Fibroblast of skin of abdomen (primary cell): ENCODE data around the gene CD79A.

ENCODE experiments used
- DNase-seq: peaks from one replicate; pipeline ENCODE4 v3.0.0-alpha.2; 2013

CD79A gene

DNA sequence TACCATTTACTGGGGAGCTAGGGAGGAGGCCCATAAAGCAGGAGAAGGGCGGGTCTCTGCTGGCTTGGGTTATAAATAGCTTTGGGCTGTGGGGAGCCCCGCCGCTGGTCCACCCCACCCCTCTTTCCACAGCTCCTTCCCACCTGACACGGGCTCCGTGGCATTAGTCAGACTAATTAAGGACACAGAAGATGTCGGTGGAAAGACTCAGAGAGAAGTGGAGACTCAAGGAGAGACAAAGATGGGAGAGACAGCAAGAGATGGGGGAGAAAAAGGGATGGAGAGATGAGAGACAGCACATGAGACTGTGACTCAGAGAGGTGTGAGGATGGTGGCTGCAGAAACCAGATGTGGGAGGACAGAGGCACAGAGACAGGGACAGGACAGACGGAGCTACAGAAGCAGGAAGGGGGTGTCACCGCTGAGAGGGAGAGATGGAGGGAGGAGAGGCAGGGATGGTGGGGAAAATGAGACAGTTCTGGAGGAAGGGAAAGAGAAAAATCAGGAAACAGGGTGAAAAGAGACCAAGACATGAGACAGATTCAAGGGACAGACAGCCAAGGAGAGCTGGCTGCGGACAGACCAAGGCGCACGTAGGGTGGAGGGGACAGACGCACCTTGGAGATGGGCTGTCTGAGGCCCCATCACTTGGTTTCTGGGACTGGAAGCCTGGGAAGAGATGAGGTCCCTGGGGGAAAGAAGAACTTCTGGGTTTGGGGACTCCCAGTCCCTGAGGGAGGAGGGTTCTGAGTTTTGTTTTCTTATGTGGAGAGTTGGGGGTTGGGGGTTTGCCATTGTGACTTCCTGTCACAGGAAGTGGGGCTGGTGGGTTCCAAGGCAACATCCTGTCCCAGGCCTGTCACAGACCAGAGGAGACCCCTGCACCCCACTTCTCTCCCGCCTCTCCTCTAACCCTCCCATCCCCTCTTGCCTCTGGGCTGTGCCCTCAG, 10.0 kb downstream of the CD79A start:
- no peak for DNase-seq

DNA sequence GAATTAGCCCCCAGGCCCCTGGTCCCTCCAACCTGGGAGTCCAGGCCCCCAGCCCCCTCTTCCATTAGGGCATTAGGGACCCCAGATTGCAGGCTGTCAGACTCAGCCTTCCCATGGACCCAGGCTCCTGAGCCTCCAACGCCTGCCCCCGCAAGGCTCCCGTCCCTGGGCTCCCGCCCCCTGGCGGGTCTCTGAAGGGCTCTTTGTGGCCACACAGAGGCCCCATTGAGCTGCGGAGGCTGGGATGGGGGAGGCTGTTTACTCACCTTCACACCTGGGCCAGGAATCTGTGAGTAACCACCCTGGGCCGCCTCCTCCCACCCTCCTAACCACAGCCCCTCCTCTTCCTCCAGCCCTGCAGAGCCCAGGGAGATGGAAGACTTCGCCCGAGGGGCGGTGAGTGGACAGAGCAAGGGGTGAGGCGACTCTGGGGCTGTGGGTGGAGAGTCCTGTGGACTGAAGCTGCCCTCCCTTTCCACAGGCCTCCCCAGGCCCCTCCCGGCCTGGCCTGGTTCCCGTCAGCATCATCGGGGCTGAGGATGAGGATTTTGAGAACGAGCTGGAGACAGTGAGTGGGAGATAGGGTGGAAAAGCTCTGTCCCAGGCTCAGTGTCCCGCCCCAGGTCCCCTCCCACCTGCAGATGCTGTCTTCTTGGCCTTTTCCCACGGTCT, 10.8 kb downstream of the CD79A start:
- peak; percentile 20 for DNase-seq

DNA sequence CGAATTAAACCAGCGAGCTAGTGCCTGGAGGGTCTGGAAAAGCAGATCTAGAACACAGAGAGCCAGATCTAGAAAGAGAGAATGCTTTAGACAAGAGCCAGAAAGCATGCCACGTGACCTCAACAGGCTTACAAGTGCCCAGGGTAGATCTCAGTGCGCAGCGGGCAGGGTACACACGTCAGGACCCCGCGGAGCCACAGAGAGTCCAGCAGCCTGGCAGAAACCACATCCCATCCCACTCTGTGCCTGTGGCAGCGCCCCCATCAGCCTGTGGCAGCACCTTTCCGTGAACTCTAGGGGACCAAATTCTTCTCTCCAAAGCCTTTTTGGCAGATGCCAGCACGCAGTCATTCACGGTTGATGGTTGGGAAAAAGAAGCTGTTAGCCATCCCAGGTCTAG, 11.8 kb downstream of the CD79A start:
- DNase-seq: no peak

DNA sequence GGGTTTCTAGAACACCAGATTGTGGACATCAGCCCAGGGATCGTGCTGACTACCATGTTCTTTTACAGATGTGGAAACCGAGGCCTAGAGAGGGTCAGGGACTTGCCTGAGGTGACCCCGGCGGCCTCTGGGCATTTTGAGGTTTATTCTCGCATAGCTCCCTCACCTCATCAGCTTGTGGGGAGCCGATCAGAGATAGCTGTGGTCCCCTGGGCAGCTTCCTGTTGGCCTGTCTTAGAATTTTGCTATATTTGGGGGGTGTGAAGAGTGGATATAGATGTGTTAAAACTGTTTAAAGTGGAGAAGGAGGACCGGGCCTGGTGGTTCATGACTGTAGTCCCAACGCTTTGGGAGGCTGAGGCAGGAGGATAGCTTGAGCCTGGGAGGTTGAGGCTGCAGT, 12.8 kb downstream of the CD79A start:
- DNase-seq: no peak

DNA sequence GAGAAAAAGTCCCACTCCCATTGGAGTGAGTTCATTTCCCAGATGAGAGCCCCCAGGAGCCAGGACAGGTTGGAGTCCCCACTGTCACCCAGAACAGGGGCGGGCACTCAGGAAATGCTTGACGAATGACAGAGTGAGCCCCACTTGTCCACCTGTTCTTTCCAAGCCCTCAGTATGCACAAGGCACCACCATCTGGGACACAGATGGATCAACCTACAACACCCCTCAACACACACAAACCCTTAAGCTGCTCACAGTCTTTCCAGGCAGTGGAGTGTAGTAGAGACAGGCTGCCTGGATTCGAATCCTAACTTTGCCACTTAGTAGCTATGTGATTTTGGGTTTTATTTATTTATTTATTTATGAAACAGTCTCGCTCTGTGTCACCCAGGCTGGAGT, 13.9 kb downstream of the CD79A start:
- no peak for DNase-seq

DNA sequence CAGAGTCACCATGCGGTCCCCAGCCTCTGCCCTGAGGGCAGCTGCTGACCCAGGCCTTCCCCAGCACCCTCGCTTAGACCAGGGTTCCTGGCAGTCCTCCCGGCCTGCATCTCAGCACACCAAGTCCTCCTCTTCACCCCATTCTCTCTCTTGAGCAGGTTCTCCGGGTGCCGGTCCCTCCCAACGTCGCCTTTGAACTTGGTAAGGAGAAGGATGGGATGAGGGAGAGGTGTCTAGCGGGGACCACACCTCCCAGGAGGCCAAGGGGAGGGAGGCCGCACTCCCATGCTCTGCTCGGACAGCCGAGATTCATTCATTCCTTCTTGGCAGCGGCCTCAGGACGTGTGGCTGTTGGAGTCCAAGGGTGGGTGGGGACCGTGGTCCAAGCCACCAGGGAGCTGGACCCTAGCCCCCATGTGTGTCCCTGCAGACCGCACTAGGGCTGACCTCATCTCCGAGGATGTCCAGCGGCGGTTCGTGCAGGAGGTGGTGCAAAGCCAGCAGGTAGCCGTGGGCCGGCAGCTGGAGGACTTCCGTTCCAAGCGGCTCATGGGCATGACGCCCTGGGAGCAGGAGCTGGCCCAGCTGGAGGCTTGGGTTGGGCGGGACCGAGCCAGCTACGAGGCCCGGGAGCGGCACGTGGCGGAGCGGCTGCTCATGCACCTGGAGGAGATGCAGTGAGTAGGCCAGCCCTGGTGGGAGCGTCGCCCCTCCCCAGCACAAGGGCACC, 15.3 kb downstream of the CD79A start:
- DNase-seq: no peak

DNA sequence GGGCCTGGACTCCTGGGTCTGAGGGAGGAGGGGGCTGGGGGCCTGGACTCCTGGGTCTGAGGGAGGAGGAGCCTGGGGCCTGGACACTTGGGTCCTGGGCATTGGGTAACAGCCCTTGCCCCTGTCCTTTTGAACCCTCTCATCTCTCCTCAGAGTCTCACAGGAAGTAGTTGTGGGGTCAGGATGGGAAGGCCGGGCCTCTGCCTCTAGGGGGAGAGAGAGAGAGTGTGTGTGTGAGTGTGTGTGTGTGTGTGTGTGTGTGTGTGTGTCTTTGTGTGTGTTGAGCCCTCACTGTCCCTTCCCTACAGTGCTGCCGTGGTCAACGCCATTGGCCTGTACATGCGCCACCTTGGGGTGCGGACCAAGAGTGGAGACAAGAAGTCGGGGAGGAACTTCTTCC, 16.8 kb downstream of the CD79A start:
- no peak for DNase-seq

DNA sequence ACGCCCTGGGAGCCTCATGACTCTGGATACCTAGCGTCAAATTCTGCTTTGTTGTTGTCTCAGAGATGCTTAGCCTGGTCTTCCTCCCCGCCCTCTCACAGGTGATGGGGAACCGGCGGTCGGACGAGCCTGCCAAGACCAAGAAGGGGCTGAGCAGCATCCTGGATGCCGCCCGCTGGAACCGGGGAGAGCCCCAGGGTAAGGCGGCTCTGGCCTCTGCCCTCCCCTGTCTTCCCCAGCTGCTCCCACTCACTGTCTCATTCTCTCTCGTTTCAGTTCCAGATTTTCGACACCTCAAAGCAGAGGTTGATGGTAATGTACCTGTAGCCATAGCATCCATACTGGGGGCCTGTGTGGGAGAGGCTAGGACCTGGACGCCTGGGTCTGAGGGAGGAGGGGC, 17.3 kb downstream of the CD79A start:
- DNase-seq: no peak

DNA sequence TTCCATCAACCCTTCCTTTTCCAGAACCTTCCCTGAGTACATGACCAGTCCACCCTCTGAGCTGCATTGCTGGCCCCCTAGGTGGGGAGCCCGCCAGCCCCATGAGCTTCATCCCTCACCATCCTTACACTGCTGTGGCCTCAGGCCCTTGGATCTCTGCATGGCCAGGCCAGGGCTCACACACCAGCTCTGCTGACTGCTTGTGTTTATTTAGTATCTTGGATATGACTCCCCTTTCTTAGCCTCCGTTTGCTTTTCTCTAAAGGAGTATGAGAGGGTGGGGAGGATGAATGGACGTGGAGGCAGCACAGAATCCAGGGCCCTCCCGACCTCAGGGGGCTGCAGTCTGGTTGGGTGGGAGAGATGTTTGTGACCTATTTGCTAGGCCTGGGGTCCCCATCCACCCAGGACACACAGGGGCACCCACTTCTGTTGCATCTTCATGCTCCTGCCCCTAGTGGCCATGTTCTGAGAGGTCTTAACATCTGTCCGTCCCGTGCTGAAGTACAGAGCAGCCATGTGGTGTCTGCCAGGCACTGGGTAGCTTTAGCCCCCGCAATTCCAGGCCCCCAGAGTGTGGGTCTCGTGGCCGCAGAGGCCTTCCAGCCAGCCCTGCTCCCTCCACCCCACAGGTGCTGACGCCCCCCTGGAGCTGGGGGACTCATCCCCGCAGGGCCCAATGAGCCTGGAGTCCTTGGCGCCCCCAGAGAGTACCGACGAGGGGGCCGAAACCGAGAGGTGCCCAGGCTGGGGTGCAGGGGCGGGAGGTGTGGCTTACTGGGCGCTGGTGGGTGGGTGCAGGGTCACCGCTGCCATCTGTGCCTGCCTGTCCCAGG, 18.9 kb downstream of the CD79A start:
- no peak for DNase-seq

DNA sequence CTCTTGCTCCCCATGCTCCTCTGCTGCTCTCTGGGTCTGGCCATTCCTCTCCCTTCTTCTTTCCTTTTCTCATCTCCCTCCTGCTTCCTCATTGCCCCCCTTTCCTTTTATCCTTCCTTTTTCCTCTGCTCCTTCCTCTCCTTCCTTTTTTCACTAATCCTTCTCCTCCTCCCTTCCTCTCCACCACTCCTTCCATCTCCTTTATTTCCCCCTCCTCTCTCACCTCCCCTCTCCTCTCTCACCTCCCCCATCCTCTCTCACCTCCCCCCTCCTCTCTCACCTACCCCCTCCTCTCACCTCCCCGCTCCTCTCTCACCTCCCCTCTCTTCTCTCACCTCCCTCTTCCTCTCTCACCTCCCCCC, 19.5 kb downstream of the CD79A start:
- DNase-seq: no peak

DNA sequence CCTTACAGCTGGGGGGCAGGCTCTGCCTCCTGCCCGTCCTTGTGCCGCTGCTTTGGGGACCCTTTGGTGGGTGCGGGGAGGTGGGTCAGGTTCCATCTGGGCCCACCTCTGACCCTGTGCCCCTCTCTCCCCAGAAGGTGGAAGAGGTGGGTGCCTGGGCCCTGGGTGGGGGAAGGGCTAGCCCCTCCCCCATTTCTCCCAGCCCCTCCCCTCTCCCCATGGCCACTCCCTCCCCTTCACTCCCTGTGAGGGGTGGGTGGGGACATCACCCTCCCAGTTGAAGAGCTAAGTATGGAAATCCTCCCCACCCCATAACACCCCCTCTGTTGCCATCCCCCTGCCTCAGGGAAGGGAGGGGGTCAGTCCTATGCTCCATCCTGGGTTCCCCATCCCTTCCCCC, 20.1 kb downstream of the CD79A start:
- DNase-seq: no peak

DNA sequence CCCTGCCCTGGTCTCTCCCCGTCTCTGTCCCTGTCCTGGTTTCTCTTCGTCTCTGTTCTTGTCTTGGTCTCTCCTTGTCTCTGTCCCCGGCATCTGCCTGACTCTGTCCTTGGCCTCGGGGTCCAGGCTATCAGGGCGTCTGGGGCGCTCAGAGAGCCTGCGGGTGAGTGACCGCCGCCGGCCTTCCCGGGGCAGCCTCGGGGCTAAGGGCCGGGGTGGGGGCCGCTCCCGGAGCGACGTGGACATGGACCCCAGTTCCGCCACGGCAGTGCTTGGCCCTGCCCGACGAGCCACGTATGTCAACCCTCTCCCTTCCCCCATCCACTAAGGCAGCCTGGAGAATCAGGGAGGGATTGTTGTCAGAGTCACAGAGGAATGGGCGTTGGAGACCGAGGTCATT, 20.7 kb downstream of the CD79A start:
- no peak for DNase-seq

DNA sequence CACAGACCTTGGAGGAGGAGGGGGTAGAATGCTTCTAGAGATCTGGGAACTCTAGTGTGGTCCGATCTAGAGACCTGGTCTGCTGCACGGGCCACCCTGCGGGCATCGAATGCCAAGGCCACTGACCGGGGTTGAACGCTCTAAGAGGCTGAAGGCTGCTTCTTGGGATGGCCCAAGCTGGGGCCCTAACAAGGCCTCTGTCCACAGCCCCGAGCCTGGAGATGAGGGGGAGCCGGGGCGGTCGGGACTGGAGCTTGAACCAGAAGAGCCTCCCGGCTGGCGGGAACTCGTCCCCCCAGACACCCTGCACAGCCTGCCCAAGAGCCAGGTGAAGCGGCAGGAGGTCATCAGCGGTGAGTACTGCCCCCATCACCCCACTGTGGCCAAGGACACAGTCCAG, 21.2 kb downstream of the CD79A start:
- DNase-seq: no peak

DNA sequence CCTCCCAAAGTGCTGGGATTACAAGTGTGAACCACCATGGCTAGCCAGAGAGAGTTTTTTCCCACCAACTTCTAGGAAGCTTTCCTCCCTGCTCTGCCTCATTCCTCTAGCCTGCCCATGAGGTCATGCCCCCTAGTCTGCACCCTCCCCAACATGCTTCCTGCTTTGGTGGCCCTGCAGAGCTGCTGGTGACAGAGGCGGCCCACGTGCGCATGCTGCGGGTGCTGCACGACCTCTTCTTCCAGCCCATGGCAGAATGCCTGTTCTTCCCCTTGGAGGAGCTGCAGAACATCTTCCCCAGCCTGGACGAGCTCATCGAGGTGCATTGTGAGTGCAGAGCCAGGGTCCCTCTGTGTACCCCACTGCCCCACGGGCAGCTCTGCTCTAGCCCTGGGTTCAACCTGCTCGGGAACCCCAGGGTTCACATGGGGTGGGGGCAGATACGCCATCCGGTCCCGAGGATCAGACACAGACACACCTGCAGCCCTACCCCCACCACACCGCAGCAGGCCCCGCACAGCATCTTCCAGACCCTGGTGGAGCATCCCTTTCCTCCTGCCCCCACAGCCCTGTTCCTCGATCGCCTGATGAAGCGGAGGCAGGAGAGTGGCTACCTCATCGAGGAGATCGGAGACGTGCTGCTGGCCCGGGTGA, 24.8 kb downstream of the CD79A start:
- DNase-seq: no peak

DNA sequence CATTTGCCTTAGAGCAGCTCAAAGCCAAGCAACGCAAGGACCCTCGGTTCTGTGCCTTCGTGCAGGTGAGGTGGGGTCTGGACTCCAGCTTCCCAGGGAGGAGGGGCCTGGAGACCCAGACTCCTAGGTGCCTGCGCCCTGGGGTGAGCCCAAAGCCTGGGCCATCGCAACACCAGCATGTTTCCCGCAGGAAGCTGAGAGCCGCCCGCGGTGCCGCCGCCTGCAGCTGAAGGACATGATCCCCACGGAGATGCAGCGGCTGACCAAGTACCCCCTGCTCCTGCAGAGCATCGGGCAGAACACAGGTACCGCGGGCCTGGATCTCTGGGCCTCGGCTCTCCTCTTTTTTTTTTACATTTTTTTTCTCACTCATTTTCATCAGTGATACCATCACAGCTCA, 25.5 kb downstream of the CD79A start:
- no peak for DNase-seq

DNA sequence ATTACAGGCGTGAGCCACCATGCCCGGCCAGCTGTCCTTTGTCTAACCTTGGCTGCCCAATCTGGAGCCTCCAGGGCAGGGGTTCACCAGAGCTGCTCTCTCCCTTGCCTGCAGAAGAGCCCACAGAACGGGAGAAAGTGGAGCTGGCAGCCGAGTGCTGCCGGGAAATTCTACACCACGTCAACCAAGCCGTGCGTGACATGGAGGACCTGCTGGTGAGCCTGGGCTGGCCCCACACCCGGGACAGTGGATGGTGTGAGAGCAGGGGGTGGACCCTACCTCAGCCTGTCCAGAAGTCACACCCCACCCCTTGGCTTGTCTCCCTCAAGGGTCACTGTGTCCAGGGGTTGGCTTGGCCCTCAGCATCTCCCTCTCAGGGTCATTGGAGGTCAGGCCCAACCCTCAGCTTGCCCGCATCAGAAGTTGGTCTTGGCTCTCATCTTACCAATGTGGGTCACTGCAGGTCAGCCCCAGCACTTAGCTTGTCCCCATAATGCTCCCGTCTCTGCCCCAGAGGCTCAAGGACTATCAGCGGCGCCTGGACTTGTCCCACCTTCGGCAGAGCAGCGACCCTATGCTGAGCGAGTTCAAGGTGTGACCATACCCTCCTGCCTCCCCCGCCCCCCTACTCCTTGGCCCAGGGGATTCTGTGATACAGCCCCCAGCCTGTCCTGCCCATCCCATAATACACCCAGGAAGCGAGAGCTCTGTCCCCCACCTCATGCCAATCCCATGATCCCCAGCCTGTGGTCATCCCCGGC, 26.3 kb downstream of the CD79A start:
- no peak for DNase-seq

DNA sequence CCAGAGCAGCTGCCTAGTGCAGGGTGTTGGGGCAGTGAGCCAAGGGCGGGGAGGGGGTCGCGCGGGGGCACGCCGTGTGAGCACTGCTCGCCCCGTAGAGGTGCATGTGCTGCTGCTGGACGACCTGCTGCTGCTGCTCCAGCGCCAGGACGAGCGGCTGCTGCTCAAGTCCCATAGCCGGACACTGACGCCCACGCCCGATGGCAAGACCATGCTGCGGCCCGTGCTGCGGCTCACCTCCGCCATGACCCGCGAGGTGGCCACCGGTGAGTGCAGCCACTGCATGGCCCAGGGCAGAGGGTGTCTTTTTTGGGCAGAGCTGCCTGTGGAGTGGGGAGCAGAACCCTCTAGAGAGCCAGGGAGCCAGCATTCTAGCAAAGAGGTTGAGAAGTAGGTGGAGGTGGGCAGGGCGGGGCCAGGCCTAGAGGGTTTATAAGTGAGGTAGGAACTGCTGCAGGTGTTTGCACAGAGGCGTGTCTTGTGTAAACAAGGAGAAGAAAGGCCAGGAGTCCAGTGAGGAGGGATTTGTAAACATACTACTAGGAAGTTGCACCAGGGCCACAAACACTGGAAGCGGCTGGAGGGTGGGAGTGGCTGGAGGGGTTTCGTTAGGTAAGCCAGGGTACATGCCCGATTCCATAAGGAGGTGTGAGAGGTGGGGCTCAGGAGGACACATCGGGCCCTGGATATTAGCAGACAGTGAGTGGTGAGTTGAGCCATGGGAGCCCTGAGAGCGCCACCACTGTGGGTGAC, 27.2 kb downstream of the CD79A start:
- DNase-seq: no peak

DNA sequence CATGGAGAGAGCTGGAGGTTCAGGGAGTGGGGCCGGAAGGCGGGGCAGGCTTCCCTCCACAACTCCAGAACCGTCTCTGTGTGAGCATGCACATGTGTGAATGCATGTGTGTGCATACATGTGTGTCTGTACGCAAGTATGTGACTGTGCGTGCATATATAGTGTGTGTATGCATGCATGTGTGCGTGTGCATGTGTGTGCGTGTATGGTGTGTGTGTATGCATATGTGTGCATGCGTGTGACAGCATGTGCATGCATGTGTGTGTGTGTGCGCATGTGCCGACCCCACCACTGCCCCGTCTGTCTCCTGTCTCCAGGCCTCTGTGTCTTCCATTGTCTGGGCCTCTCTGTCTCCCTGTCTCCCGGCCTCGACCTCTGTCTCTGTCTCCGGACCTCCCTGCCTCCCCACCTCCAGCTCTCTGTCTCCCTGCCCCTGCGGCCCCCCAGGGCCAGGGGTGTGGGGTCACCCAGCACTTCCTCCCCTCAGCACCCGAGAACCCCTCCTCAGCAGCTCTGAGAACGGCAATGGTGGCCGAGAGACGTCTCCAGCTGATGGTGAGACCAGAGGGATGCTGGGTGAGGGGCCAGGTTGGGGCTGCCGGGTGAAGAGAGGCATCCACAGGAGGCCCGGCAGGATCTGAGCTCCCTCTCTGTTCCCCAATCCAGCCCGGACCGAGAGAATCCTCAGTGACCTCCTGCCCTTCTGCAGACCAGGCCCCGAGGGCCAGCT, 28.4 kb downstream of the CD79A start:
- no peak for DNase-seq

DNA sequence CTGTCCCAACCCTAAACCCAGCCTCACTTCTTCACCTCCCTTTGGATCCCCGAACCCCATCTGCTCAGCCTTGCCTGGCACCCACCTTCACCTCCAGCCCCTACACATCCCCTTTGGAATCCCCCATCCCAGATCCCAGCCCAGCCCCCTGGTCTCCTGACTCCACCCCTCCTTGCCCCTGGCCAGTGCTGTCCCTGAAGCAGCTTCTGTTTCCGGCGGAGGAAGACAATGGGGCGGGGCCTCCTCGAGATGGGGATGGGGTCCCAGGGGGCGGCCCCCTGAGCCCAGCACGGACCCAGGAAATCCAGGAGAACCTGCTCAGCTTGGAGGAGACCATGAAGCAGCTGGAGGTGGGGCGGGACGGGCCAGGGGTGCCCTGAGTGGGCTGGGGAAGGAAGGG, 29.2 kb downstream of the CD79A start:
- no peak for DNase-seq
